HepG2 (cell line): Measurements from ENCODE around the gene SLC1A4.

Experiments used
- CTCF ChIP-seq: sonication (generic); formaldehyde crosslinking; IDR thresholded peaks from 2 replicates; pipeline ENCODE4 v1.5.0; 2020; ENCODE audit warnings: mild to moderate bottlenecking, missing genetic modification reagents, moderate library complexity
- SIN3B ChIP-seq: fragments of 150-350 bp; IDR thresholded peaks from 2 replicates; pipeline ENCODE4 v1.6.1; 2014; ENCODE audit warnings: low read length
- THRA ChIP-seq: sonication (generic); formaldehyde crosslinking; IDR thresholded peaks from 2 replicates; pipeline ENCODE4 v1.4.0; 2020; ENCODE audit warnings: missing genetic modification reagents, borderline replicate concordance
- ZNF407 ChIP-seq: sonication (generic); formaldehyde crosslinking; IDR thresholded peaks from one replicate; pipeline ENCODE4 v1.5.1; 2020; ENCODE audit warnings: mild to moderate bottlenecking, missing genetic modification reagents; ENCODE audit errors: not compliant biosample characterization
- ZNF777 ChIP-seq: sonication (generic); formaldehyde crosslinking; IDR thresholded peaks from 2 replicates; pipeline ENCODE4 v1.4.0; 2020; ENCODE audit warnings: missing genetic modification reagents

- no peak for TF ChIP-seq ZNF777 (CRISPR knock-in tag)
- no peak for TF ChIP-seq ZNF407 (CRISPR knock-in tag)
- TF ChIP-seq THRA (CRISPR knock-in tag): no peak
- TF ChIP-seq CTCF (CRISPR knock-in tag): no peak
- TF ChIP-seq SIN3B: no peak
Observed at GRCh38 chr2:64987001-64987955, 1.9 kb upstream of the SLC1A4 start.
